ENCODE measurements around the gene AGFG2. TPM values are rescaled to one million over a fixed set of nuclear protein-coding genes. Genes with fewer than 3 reads are reported as not detected.

AGFG2 gene
- total and polyA plus RNA-seq, 2 of the 13 experiments (the other 11 are each of a cell fraction or from before 2014, with no cell fraction given), result 125 to 132 TPM

DNA sequence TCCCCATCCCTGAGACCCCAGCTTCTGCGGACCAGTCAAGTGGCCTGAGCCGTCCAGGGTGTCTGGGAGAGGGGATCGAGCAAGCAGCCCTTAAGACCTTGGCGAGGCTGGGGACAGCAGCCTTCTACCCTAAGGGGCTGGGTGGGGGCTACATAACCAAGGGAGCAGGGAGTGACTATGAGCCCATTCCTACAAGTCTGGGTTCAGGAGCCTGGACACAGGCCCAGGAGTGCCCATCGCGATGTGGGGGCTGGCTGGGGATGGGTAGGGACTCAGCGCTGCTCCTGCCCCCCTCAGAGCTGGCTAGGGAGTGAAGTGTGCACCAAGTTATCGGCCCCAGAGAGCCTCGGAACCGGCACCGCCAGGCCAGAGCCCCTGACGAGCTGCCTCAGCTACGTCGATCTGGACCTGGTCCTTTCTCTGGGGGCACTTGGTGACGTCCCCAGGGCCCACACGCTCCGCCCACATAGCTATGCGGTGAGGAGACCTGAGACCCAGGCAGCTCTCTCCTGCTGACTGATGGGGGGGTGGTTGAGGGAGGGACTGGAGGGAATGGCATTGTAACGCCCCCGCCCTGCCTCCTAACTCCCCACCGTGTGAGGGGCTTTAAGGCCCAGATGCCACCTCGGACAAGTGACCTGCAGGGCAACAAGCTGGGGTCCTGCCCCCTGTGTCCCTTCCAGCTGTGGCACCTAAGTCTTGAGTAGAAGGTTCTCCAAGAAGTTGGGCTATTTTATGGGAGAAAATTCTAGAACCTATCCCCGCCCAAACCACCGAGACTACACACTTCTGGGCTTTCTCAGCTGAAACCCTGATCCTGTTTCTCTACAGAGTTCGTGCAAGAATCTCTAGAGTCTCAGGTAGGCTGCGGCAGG, 32.2 kb downstream of the AGFG2 start (continued):
- TF ChIP-seq XRCC5 (optimal IDR thresholded peaks at IDR 0.05; ENCODE audit: low read length) (no peak), ZNF629 (CRISPR knock-in tag; conservative IDR thresholded peaks at IDR 0.05) (peak; percentile 4; the same call in 1 of the 2 replicates), SYNCRIP (IDR thresholded peaks at IDR 0.05; ENCODE audit: insufficient read depth, low read depth, low read length) (no peak), HOXA5 (CRISPR knock-in tag; IDR thresholded peaks at IDR 0.05) (0 out of 2 replicates have a peak, but pooled peaks have one; percentile 44), ZNF572 (CRISPR knock-in tag; IDR thresholded peaks at IDR 0.05) (0 out of 2 replicates have a peak, but pooled peaks have one; percentile 16), AGO2 (optimal IDR thresholded peaks at IDR 0.05; ENCODE audit: low read depth, low read length) (peak; percentile 100), ZC3H13 (CRISPR knock-in tag; IDR thresholded peaks at IDR 0.05) (peak; percentile 34; the same call in 1 of the 2 replicates), ZBTB21 (CRISPR knock-in tag; IDR thresholded peaks at IDR 0.05) (peak; percentile 38; the same call in 1 of the 2 replicates), ZBTB34 (CRISPR knock-in tag; IDR thresholded peaks at IDR 0.05) (no peak), ZSCAN21 (CRISPR knock-in tag; IDR thresholded peaks at IDR 0.05; ENCODE audit: borderline replicate concordance) (peak; percentile 15; the same call in 1 of the 2 replicates), PCBP1 (IDR thresholded peaks at IDR 0.05; ENCODE audit: borderline replicate concordance, low read depth, low read length) (peak; percentile 82), ZBTB20 (CRISPR knock-in tag; IDR thresholded peaks at IDR 0.05; ENCODE audit: borderline replicate concordance, low read depth) (no peak), THYN1 (CRISPR knock-in tag; IDR thresholded peaks at IDR 0.05; ENCODE audit: borderline replicate concordance, low read depth) (0 out of 2 replicates have a peak, but pooled peaks have one; percentile 23), MEIS2 (CRISPR knock-in tag; IDR thresholded peaks at IDR 0.05) (0 out of 2 replicates have a peak, but pooled peaks have one; percentile 37), HIVEP1 (CRISPR knock-in tag; IDR thresholded peaks at IDR 0.05) (0 out of 2 replicates have a peak, but pooled peaks have one; percentile 41), SRSF1 (optimal IDR thresholded peaks at IDR 0.05; ENCODE audit: low read depth, low read length) (peak; percentile 70), ZNF740 (CRISPR knock-in tag; IDR thresholded peaks at IDR 0.05) (peak; percentile 87), ZNF580 (CRISPR knock-in tag; IDR thresholded peaks at IDR 0.05; ENCODE audit: borderline replicate concordance, low read depth) (no peak)
- TF ChIP-seq, protein P1, sequence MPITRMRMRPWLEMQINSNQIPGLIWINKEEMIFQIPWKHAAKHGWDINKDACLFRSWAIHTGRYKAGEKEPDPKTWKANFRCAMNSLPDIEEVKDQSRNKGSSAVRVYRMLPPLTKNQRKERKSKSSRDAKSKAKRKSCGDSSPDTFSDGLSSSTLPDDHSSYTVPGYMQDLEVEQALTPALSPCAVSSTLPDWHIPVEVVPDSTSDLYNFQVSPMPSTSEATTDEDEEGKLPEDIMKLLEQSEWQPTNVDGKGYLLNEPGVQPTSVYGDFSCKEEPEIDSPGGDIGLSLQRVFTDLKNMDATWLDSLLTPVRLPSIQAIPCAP (CRISPR knock-in tag; IDR thresholded peaks at IDR 0.05; ENCODE audit: low read depth), result 0 out of 2 replicates have a peak, but pooled peaks have one; percentile 34
- TF ChIP-seq, protein P2, sequence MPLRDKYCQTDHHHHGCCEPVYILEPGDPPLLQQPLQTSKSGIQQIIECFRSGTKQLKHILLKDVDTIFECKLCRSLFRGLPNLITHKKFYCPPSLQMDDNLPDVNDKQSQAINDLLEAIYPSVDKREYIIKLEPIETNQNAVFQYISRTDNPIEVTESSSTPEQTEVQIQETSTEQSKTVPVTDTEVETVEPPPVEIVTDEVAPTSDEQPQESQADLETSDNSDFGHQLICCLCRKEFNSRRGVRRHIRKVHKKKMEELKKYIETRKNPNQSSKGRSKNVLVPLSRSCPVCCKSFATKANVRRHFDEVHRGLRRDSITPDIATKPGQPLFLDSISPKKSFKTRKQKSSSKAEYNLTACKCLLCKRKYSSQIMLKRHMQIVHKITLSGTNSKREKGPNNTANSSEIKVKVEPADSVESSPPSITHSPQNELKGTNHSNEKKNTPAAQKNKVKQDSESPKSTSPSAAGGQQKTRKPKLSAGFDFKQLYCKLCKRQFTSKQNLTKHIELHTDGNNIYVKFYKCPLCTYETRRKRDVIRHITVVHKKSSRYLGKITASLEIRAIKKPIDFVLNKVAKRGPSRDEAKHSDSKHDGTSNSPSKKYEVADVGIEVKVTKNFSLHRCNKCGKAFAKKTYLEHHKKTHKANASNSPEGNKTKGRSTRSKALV (CRISPR knock-in tag; IDR thresholded peaks at IDR 0.05), result no peak
- TF ChIP-seq, protein P3, sequence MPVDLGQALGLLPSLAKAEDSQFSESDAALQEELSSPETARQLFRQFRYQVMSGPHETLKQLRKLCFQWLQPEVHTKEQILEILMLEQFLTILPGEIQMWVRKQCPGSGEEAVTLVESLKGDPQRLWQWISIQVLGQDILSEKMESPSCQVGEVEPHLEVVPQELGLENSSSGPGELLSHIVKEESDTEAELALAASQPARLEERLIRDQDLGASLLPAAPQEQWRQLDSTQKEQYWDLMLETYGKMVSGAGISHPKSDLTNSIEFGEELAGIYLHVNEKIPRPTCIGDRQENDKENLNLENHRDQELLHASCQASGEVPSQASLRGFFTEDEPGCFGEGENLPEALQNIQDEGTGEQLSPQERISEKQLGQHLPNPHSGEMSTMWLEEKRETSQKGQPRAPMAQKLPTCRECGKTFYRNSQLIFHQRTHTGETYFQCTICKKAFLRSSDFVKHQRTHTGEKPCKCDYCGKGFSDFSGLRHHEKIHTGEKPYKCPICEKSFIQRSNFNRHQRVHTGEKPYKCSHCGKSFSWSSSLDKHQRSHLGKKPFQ (CRISPR knock-in tag; IDR thresholded peaks at IDR 0.05; ENCODE audit: insufficient replicate concordance), result peak; percentile 32
